GM21529 (cell line): ENCODE measurements around the gene ORMDL1.

Source experiments
- ATAC-seq: cut with Tn5 transposase; IDR thresholded peaks from one replicate; pipeline ENCODE4 v1.9.1; 2021; ENCODE audit not compliant: unreplicated experiment

The ORMDL1 gene

DNA sequence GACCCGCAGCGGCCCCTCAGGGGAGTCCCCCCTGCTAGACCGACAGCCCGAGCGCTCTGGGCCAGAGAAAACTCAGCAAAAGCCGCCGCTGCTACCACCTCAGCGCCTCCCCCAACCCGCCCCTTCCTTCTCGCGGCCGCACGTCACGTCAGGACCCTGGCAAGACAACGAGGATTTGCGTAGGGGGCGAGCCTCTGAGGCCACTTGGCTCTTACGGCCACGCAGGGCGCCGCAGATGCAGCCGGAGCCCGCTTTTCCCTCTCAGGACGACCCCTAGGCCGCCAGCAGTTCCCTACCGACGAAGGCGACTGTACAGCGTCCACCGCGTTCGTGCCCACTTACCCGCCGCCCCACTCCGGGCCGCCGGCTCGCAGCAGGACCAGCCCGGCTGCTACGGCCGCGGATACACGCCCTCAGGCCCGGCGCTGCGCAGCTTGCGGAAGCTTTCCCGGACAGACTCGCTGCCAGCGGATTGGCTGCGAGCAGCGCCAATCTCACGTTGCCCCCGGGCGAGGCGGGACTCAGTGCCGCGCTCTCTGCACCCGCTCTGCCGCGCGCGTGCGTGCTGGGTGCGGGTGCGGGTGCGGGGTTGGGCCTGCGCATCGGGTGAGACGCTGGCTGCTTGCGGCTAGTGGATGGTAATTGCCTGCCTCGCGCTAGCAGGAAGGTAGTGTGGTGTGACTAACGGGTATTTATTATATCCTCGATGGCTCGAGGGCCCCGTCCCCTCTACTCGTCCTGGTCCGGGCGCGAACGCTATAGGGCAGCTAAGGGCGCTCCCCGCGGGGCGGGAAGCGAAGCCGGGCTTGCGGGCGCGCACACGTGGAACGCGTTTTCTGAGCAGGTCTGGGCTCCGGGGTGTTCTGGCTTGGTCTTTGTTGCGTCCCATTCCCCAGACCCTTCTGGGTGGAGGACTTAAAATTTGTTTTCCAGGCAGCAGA is at the start of gene ORMDL1, which contains the start of gene PMS1:
TSS of gene ORMDL1 (minus strand) at position 413 of the 941 bp plus-strand sequence. CDS start 1,744 bp downstream, outside the sequence.
TSS of gene PMS1 (plus strand) at position 524 of the 941 bp plus-strand sequence. CDS start 7,360 bp downstream, outside the sequence.
- ATAC-seq = peak; percentile 92

- ATAC-seq = no peak
Measured at GRCh38 chr2:189830510-189830909, 46.4 kb upstream of the ORMDL1 start.

- no peak for ATAC-seq
Measured at GRCh38 chr2:189829102-189829833, 45.1 kb upstream of the ORMDL1 start.

- no peak for ATAC-seq
Measured at GRCh38 chr2:189826039-189826438, 41.9 kb upstream of the ORMDL1 start.

DNA sequence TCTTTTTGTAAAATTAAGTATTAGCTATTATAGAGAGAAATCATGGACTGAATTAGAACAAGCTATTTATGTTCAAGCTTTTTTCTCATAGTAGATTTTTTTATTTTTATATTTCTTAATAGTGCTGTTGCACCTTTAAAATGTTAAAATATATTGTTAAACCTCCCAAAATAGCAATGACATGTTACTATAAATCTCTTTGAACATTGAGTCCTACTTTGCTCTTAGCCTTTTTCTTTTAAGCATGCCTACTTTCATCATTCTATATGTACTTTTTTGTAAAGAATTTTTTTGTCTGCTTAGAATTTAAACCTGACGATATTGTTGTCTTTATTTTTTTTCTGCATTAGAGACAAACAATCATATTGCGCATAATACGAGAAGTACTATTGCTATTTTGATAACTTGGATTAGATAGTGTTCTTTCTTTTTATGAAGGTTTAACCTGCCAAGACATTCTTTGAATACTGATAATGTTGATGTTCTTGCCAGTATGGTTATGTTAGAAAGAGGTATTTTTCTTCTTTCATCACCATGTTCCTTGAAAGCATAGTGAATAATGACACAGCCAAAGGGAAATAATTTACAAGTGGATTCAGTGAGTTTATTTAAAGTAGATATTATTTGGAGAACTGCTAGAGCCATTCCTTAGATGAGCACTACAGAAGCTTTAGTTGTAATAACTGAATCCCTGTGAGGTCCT is 40.7 kb upstream of the ORMDL1 start:
- no peak for ATAC-seq

- no peak for ATAC-seq
Measured at GRCh38 chr2:189821953-189822748, 38.0 kb upstream of the ORMDL1 start.

DNA sequence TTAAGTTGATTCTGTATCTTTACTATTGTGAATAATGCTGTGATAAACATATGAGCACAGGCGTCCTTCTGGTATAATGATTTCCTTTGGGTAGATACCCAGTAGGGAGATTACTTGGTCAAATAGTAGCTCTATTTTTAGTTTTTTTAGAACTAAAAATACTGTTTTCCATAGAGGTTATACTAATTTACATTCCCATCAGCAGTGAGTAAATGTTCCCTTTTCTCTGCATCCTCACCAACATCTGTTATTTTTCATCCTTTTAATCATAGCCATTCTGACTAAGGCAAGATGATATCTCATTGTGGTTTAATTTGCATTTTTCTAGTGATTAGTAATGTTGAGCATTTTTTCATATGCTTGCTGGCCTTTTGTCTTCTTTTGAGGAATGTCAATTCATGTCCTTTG is 35.2 kb upstream of the ORMDL1 start:
- ATAC-seq = no peak

DNA sequence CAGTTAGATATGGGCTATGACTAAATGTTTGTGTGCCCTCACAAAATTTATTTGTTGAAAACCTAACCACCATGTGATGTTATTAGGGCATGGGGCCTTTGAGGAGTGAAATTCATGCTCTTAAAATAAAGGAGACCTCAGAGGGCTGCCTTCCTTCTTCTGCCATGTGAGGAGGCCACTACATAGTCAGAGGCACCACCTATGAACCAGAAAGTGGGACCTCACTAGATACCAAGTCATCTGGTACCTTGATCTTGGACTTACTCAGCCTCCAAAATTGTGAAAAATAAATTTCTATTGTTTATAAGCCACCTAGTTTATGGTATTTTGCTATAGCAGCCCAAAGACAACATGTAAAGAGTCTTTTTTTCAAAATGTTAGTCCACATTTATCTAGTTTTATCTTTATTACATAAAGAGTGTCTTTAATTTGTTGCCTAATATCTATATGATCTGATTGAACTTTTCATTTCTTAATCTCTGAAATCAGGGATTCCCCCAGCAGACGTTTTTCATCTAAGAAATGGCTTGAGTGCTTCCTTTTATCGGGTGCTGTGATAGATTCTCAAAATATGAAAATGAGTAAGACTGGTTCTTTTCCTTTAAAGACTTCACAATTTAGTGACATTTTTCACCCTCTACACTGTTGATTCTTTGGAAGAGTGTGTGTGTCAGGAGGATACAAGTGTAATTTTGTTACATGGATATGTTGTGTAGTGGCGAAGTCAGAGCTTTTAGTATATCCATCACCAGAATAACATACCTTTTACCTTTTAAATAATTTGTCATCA is 34.3 kb upstream of the ORMDL1 start:
- ATAC-seq = no peak

GRCh38 chr2:189803431-189803830 is 19.3 kb upstream of the ORMDL1 start:
- ATAC-seq = no peak

DNA sequence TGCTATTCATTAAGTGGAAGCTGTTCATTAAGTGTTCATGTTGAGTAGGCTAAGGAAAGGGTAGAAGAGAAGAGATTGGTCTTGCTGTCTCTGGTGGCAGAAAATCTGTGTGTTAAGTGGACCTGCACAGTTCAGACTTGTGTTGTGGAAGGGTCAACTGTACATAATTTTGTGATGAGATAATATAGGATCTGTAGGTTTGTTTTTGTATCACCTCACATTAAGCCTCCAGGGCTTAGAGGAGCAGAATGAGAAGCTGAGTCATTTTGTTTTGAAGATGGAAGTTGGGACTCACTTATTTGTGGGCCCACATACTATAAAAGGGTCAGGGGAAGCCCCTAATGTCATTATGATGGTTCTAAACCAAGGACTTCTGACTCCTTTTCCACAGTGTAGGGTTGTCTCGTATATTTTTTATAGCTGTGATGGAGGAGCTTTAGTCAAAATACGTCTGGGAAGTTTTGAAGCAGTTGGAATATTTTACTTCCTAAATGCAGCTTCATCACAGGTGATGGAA is 18.3 kb upstream of the ORMDL1 start:
- ATAC-seq = no peak

DNA sequence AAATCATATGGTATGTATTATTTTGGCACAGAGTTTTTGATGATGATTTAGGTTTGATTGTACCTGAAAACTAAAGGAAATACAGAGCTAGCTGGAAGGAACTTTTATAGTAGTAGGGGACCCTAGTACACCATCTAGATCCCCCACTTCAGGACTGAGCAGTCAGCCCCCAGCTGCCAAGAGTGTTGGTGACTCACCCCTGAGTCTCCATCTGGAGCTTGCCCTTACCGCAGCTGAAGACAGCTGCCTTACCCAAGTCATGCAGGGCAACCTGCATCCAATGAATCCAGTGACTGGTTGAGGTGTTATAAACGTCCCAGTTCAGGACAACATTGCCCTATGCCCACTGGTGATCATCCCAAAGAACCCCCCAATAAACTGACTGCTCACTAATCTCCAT is 15.4 kb upstream of the ORMDL1 start:
- no peak for ATAC-seq

GRCh38 chr2:189799030-189799331 is 14.8 kb upstream of the ORMDL1 start:
- ATAC-seq = no peak

GRCh38 chr2:189798312-189799029 is 14.3 kb upstream of the ORMDL1 start:
- ATAC-seq = peak; percentile 85

- no peak for ATAC-seq
Measured at GRCh38 chr2:189797902-189798301, 13.8 kb upstream of the ORMDL1 start.

- ATAC-seq = no peak
Measured at GRCh38 chr2:189794310-189794709, 10.2 kb upstream of the ORMDL1 start.

GRCh38 chr2:189791338-189792042 is 7.4 kb upstream of the ORMDL1 start:
- peak; percentile 59 for ATAC-seq

GRCh38 chr2:189783451-189783926 is 650 bp downstream of the ORMDL1 start:
- ATAC-seq = peak; percentile 15

DNA sequence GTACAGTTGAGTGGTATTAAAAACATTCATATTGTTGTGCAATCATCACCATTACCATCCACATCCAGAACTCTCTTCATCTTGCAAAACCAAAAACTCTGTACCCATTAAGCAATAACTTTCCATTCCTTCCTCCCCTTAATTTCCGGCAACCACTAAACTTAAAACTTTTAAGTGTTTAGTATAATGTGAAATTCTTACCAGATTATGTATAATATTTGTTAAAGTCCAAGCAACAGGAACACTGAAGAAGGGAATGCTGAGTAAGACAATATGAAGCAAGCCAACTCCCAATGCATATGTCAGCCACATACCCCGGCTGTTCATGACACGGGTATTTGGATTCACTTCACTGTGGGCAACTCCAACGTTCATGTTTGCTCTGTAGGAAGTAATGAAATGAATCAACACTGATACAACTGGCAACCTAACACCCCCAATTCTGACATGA is 1.9 kb downstream of the ORMDL1 start:
- ATAC-seq = no peak
